HepG2 (cell line): ENCODE measurements around the gene ERBB3. TPM values are rescaled to one million over a fixed set of nuclear protein-coding genes. Genes with fewer than 3 reads are reported as not detected.
A peak's percentile ranks its signal among the peaks of the same experiment; 100 is the strongest.

Source experiments
- AHR ChIP-seq: IDR thresholded peaks from 2 replicates; pipeline ENCODE4 v1.6.1; 2018; ENCODE audit warnings: missing genetic modification reagents, missing compliant biosample characterization
- BCLAF1 ChIP-seq: fragments of 450-650 bp; IDR thresholded peaks from 2 replicates; pipeline ENCODE4 v1.6.1; 2017; ENCODE audit warnings: mild to moderate bottlenecking
- CENPT ChIP-seq: sonication (generic); formaldehyde crosslinking; IDR thresholded peaks from 2 replicates; pipeline ENCODE4 v1.8.0; 2022; ENCODE audit warnings: low read depth, mild to moderate bottlenecking, moderate library complexity, missing genetic modification reagents
- KAT8 ChIP-seq: IDR thresholded peaks from 2 replicates; pipeline ENCODE4 v1.6.1; 2016; ENCODE audit warnings: missing genetic modification reagents, missing compliant biosample characterization
- KMT2A ChIP-seq: sonication (generic); formaldehyde crosslinking; IDR thresholded peaks from 2 replicates; pipeline ENCODE4 v1.4.0; 2020; ENCODE audit warnings: missing genetic modification reagents
- MED1 ChIP-seq: sonication (generic); formaldehyde crosslinking; IDR thresholded peaks from 2 replicates; pipeline ENCODE4 v1.4.0; 2020; ENCODE audit warnings: missing genetic modification reagents
- NFIB ChIP-seq: sonication (generic); formaldehyde crosslinking; IDR thresholded peaks from 2 replicates; pipeline ENCODE4 v1.9.0; 2021; ENCODE audit warnings: missing genetic modification reagents, mild to moderate bottlenecking, borderline replicate concordance
- NR3C1 ChIP-seq: sonication (generic); formaldehyde crosslinking; IDR thresholded peaks from 2 replicates; pipeline ENCODE4 v1.4.0; 2020; ENCODE audit warnings: missing genetic modification reagents
- REL ChIP-seq: sonication (generic); formaldehyde crosslinking; conservative IDR thresholded peaks from 2 replicates; pipeline ENCODE4 v1.8.0; 2022; ENCODE audit warnings: mild to moderate bottlenecking, missing genetic modification reagents, moderate library complexity
- SATB2 ChIP-seq: sonication (generic); formaldehyde crosslinking; IDR thresholded peaks from 2 replicates; pipeline ENCODE4 v1.5.0; 2020; ENCODE audit warnings: missing genetic modification reagents
- SP2 ChIP-seq: sonication (generic); formaldehyde crosslinking; IDR thresholded peaks from 2 replicates; pipeline ENCODE4 v1.5.1; 2020; ENCODE audit warnings: mild to moderate bottlenecking, missing genetic modification reagents
- THAP11 ChIP-seq: IDR thresholded peaks from 2 replicates; pipeline ENCODE4 v1.6.1; 2016; ENCODE audit warnings: missing biosample characterization, missing genetic modification reagents
- ZBTB4 ChIP-seq: sonication (generic); formaldehyde crosslinking; IDR thresholded peaks from 2 replicates; pipeline ENCODE4 v1.4.0; 2020; ENCODE audit warnings: missing genetic modification reagents, mild to moderate bottlenecking, borderline replicate concordance
- ZNF367 ChIP-seq: sonication (generic); formaldehyde crosslinking; IDR thresholded peaks from 2 replicates; pipeline ENCODE4 v1.4.0; 2020; ENCODE audit warnings: missing genetic modification reagents, borderline replicate concordance
- ZNF670 ChIP-seq: sonication (generic); formaldehyde crosslinking; IDR thresholded peaks from 2 replicates; pipeline ENCODE4 v1.8.0; 2022; ENCODE audit warnings: mild to moderate bottlenecking, missing genetic modification reagents, borderline replicate concordance
- polyA plus RNA-seq, 8 experiments: library from polyadenylated mRNA; depleted of rRNA in 3 of 8; stranded (reverse) in 7 of 8; unstranded in 1 of 8; fragments of >200 nt; fragmentation: Illumina TruSeq in 4 of 8; extraction: Trizol in 4 of 8; gene quantifications; 2 replicates each; pipeline versions ENCODE4 v1.2.1 to v1.2.3, GENCODE V29; 2011 to 2016; ENCODE audit warnings: low read depth in 4 of 8, missing spikeins in 1 of 8, mixed read lengths in 1 of 8; ENCODE audit not compliant: insufficient read depth in 1 of 8
- total RNA-seq, 5 experiments: library from RNA; depleted of rRNA; stranded (reverse); fragments of >200 nt; fragmentation: Illumina TruSeq; extraction: Trizol; gene quantifications; 2 replicates each; pipeline ENCODE4 v1.2.3, GENCODE V29; 2016; ENCODE audit warnings: low read depth in 1 of 5
- TF ChIP-seq, protein P1 (sequence below): sonication (generic); formaldehyde crosslinking; IDR thresholded peaks from 2 replicates; pipeline ENCODE4 v1.8.1; 2023; ENCODE audit warnings: missing genetic modification reagents, inconsistent platforms, borderline replicate concordance
- TF ChIP-seq, protein P2 (sequence below): IDR thresholded peaks from 2 replicates; pipeline ENCODE4 v1.6.1; 2016; ENCODE audit warnings: low read depth, borderline replicate concordance
- TF ChIP-seq, protein P3 (sequence below): sonication (generic); formaldehyde crosslinking; IDR thresholded peaks from 2 replicates; pipeline ENCODE4 v1.4.0; 2020; ENCODE audit warnings: missing genetic modification reagents

ERBB3 gene
- total and polyA plus RNA-seq, 2 of the 13 experiments (the other 11 are each of a cell fraction or from before 2014, with no cell fraction given): 93.6 to 358 TPM

GRCh38 chr12:56152132-56152755 is 72.3 kb downstream of the ERBB3 start, which contains the start of gene MYL6B (continued):
- TF ChIP-seq NFIB: no peak
- TF ChIP-seq ZNF670 (CRISPR knock-in tag): peak; percentile 39; the same call in 1 of the 2 replicates
- TF ChIP-seq AHR (CRISPR knock-in tag): no peak
- no peak for TF ChIP-seq REL (CRISPR knock-in tag)
- 0 out of 2 replicates have a peak, but pooled peaks have one; percentile 22 for TF ChIP-seq SATB2 (CRISPR knock-in tag)
- 0 out of 2 replicates have a peak, but pooled peaks have one; percentile 49 for TF ChIP-seq MED1 (CRISPR knock-in tag)
- TF ChIP-seq CENPT (CRISPR knock-in tag): no peak
- TF ChIP-seq, protein P1, sequence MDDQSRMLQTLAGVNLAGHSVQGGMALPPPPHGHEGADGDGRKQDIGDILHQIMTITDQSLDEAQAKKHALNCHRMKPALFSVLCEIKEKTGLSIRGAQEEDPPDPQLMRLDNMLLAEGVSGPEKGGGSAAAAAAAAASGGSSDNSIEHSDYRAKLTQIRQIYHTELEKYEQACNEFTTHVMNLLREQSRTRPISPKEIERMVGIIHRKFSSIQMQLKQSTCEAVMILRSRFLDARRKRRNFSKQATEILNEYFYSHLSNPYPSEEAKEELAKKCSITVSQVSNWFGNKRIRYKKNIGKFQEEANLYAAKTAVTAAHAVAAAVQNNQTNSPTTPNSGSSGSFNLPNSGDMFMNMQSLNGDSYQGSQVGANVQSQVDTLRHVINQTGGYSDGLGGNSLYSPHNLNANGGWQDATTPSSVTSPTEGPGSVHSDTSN (CRISPR knock-in tag): no peak
- TF ChIP-seq, protein P2, sequence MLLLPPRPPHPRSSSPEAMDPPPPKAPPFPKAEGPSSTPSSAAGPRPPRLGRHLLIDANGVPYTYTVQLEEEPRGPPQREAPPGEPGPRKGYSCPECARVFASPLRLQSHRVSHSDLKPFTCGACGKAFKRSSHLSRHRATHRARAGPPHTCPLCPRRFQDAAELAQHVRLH (CRISPR knock-in tag): no peak
- no peak for TF ChIP-seq KMT2A (CRISPR knock-in tag)
- TF ChIP-seq SP2 (CRISPR knock-in tag): peak; percentile 49
- peak; percentile 67; the same call in 1 of the 2 replicates for TF ChIP-seq KAT8
- TF ChIP-seq THAP11: peak; percentile 97
- TF ChIP-seq, protein P3, sequence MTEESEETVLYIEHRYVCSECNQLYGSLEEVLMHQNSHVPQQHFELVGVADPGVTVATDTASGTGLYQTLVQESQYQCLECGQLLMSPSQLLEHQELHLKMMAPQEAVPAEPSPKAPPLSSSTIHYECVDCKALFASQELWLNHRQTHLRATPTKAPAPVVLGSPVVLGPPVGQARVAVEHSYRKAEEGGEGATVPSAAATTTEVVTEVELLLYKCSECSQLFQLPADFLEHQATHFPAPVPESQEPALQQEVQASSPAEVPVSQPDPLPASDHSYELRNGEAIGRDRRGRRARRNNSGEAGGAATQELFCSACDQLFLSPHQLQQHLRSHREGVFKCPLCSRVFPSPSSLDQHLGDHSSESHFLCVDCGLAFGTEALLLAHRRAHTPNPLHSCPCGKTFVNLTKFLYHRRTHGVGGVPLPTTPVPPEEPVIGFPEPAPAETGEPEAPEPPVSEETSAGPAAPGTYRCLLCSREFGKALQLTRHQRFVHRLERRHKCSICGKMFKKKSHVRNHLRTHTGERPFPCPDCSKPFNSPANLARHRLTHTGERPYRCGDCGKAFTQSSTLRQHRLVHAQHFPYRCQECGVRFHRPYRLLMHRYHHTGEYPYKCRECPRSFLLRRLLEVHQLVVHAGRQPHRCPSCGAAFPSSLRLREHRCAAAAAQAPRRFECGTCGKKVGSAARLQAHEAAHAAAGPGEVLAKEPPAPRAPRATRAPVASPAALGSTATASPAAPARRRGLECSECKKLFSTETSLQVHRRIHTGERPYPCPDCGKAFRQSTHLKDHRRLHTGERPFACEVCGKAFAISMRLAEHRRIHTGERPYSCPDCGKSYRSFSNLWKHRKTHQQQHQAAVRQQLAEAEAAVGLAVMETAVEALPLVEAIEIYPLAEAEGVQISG: peak; percentile 96
- no peak for TF ChIP-seq ZNF367 (CRISPR knock-in tag)
- TF ChIP-seq ZBTB4 (CRISPR knock-in tag): no peak
- no peak for TF ChIP-seq NR3C1 (CRISPR knock-in tag)
- TF ChIP-seq BCLAF1: no peak
